NCI-H82 treated with DMSO at 0.1 percent for 48 hours (cell line): ENCODE results near the gene MICAL2.

Experiments
- DNase-seq: peaks from one replicate; lab custom pipeline; 2025; ENCODE audit not compliant: unreplicated experiment; lab: John Stamatoyannopoulos, UW

MICAL2 gene

DNA sequence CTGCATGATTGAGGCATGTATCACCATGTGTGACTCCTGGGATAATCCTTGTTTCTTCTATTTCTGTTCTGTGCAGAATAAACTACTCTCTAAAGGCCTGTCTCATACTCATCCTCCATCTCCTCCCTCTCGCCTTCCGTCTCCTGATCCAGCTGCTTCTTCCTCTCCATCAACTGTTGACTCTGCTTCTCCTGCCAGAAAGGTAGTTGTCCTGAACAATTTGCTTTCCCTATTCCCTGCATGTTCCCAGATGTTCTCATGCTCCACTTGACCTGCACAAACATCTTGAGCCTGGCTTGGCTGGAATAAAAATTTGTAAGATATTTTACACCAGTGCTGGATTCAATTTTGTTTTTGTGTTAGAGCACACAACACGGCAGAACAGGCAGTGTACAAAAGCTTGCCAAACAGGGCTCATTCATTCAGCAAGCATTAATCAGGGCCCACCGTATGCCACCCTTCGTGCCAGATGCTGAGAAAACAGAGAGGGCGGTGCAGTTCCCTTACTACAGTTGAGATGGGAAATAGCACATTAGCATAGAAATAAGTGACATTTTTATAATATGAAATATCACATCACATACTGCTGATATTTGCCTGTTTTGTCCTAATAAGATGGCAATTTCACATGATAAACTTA, 133.6 kb downstream of the MICAL2 start:
- no peak for DNase-seq

DNA sequence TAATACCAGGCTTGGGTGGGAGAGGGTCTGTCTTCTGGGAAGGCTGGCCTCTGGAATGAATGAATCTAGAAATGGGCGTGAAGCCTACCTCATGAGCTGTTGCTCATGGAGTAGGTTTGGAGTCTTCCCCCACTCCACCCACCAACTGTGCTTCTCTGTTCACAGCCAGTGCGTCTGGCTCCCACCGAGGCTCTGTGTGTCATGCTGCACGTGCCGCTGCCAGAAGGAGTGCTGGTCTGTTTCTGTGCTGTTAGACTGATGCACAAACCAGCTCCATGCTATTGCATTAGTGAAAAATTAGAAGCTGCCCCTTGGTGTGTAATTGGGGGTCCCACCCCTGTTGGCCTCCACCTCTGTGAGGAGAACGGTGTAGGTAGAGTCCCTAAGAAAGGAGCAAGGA, 134.7 kb downstream of the MICAL2 start:
- DNase-seq = no peak

GRCh38 chr11:12245549-12246016, 135.2 kb downstream of the MICAL2 start:
- no peak for DNase-seq

DNA sequence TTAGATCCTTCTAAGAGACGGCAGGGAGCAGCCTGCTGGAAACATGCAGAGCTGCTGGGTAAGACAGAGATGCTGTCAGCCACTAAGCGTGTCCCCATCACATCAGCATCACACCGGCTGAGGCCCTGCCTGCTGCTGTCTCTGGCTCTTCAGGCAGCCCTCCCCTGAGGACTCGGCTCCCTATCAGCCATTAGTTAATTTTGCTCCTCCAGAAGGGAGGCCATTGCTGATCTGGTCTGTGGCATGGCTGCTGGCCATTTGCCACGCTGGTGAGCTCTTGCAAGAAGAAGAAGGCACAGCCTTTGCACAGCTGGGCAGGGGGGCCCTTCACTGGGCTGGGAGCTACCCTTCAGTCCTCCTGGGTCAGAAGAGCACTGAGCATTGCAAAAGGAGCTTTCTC, 135.8 kb downstream of the MICAL2 start:
- no peak for DNase-seq

GRCh38 chr11:12246989-12247388, 136.6 kb downstream of the MICAL2 start:
- DNase-seq = no peak

DNA sequence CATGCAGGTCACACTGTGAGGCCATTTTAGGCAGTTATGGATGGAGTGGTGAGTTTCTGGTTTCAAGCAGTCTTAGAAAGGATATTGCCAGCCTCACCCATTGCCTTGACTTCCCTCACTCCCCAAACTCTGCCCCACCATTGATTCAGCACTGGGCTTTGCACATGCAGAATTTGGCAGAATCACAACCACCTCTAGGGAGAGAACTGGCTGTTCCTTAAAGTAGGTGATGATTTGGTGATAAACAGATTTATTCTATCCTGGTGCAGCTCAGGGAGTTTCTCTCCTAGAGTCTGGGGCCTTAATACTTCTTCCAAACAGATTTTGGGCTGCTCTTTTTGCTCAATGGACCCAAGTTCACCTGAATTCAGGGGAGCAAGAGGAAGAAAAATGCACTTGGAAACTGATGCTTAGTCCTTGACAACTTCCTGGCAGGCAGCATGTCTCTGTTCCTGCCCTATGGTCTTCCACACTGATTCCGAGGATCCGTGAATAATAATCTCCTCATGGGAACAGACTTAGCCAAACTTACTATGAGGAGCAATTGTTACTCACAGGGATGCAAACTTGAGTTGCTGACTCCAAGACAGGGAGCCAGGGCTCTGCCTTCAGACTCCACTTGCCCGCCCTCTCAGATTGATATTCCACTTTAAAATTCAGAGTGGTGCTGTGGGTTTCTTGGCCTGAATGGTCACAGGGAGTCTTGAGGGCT, 137.3 kb downstream of the MICAL2 start:
- DNase-seq = no peak

DNA sequence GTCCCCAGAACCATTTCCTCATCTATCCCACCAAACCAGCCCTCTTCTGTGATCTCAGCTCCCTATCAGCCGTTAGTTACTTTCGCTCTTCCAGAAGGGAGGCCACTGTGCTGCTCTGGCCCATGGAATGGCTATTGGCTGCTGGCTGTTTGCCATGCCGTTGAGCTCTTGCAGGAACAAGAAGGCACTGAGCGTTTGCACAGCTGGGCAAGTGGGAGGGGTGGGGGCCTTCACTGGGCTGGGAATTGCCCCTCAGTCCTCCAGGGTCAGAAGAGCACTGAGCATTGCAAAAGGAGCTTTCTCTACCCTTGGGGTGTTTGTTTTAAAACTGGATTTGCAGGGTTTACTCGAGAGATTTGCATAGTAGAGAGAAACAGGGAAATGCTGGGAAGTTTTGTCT, 137.9 kb downstream of the MICAL2 start:
- DNase-seq = no peak

DNA sequence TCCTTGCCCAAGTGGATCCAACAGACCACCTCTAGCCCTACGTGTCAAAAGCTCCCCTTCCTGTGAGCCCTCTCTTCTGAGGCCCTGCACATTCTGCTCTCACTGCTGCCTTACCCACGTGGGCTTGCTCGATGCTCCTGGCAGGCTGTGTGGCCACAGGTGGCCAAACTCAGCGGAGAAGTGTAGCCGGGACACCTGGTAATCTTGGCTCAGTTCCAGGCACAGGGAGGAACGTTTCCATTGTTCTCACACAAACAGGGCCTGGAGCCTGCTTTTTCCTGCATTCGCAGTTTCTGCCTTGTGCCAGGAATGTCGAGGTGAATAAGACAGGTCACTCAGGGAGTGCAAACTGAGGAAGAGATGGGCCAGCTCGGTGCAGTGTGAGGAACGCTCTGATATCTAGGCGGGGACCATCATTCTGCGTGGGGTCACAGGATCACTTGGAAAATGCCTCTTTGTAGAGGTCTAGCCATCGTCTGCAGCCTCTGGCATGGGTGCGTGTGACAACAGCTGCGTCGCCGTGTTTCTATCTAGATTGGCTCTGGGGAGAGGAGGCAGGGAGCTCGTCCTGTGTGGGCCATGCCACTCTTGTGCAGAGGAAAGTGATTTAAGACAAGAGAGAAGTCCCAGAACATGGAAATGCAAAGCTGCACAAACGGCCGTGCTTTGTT, 139.3 kb downstream of the MICAL2 start:
- DNase-seq = no peak

- DNase-seq = peak; percentile 30
Observed at GRCh38 chr11:12251666-12252560, 141.5 kb downstream of the MICAL2 start.

DNA sequence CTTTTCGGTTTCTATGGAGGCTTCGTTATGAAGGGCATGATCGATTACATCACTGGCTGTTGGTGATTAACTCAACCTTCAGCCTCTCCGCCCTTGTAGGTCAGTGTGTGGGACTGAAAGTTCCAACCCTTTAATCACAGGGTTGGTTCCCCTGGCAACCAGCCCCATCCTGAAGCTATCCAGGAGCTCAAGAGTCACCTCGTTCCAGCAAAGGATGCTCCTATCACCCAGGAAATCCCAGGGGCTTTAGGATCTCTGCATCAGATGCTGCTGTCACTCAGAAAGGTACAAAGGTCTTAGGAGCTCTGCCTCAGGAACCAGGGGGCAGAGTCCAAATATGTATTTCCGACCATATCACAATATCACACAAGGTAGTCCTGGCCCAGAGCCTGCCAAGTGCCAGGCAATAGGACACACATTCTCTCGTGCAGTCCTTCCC, 143.5 kb downstream of the MICAL2 start:
- DNase-seq = no peak

DNA sequence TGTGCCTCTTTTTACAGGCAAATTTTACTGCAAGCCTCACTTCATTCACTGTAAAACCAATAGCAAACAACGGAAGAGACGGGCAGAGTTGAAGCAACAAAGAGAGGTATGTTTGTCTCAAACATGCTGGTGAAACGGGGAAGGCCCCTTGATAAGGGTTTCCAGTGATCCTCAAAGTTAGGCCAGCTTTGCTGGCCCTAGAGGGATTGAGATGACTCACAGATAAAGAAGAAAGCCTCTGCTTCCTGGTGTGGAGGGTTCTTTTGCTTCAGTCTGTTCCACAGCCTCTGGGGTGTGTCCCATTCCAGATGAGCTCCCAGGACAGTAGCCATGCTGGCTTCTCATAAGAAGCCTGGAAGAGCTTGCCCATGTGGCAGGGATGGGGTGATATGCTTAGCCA, 148.1 kb downstream of the MICAL2 start:
- DNase-seq = no peak

- no peak for DNase-seq
Observed at GRCh38 chr11:12259956-12260355, 149.6 kb downstream of the MICAL2 start.

DNA sequence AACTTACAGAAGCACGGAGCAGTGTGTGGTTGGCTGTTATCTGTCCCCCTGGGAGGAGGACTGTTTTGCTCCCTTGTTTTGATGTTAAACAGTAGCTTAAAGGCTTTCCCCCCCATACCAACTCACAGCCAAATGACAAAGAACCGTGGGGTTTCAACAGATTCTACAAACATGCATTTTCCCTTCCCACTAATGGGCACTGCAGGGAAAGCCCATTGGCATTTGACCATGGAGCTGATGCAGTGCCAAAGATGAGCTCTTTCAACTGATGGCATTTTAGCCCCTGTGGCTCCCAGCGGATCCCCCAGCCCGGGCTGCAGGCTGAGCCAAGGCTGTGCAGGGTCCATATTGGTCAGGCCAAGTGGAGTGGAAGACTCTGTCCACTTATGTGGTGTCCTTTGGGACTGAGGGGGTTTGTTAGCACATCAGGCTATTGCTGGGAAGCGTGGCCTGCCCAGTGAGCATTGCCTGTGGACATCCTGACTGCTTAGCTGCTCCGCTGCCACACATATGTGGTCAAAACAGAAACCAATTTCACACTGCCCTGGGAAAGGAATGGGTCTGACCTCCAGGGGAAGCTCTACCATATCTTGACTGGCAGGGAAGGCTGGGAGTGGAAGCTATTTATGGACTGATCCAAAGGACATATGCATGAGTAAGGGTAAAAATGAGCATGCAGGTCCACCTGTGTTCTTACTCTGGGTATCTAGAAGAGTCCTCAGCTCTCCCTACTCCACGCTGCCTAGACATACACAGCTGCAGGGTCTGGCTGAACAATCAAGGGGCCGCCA, 150.5 kb downstream of the MICAL2 start:
- DNase-seq = no peak

- no peak for DNase-seq
Observed at GRCh38 chr11:12261551-12261950, 151.2 kb downstream of the MICAL2 start.

DNA sequence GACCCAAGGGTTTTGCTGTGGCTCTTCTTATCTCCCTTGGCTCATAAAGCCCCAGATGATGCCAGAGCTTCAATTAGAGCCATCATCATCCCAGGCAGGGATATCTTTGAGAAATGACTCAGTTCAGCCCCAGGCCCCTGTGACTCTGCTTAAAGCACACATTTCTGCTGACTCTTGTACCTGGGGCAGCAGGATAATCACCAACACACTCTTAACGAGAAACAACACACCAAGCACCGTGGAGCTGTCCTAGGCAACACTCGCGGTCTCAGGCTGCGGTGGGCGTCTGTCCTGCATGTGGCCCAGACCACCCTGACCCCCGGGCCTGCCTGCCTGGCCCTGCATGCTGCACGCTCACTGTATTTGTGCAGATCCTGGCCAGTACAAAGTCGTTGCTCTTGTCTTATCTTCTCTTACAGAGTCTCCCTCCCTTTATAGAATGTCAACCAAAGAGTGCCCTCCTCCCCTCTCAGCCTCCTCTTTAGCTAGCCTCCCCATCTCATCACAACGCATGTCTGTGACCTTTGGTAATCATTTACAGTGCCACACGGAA, 152.8 kb downstream of the MICAL2 start:
- no peak for DNase-seq

GRCh38 chr11:12264361-12264760, 154.0 kb downstream of the MICAL2 start:
- DNase-seq = no peak

DNA sequence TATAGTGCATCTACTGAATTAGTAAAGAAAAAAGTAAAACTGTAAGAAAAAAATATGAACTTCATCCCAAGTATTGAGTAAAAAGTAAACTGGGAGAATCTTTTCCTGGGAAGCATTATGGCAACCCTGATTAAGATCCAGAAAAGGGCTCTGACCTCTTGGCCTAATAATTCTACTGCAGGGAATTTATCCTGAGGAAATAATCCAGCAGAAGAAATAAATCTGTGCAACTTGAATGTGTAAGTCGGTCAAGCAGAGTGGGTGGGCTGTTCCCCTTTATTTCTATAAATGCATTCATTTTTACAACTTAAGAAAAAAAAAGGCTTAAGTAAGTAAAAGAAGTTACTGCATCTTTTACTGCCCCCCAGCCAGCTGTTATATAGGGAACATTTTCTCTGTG, 155.7 kb downstream of the MICAL2 start:
- no peak for DNase-seq

DNA sequence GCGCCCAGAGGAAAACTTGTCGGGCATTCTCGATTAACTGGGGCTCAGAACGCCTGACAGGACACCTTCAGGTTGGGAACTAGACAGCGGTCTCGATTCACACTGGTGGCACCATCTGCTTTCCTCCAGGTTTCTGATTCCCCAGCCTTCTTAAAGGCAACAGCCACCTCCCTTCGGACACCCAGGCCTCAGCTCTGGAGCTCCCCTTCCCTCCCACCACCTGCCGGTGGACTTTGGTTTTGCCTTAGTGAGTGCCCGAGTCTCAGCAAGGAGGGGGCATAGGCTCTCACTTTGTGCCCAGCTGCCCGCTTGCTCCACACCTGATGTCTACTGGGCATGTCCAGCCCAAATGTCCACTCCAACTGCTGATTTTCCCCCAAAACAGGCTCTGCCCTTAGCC, 156.6 kb downstream of the MICAL2 start:
- no peak for DNase-seq

- DNase-seq = no peak
Observed at GRCh38 chr11:12267921-12268320, 157.5 kb downstream of the MICAL2 start.

DNA sequence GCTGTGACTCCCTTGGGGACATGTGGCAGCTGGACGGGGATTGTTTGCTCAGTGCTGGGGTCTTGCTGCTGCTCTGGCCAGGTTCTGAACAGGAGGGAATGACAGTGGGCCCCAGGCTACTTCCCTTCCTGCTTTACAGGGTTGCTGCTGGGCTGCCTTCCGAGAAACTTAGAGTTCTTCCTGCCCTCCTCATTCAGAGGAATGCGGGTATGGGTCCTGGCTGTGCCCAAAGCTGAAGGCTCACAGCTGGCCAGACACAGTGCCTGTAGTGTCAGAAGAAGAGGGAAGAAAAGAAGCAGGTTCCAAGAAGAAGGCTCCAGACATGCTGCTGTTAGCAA, 158.7 kb downstream of the MICAL2 start:
- DNase-seq = no peak
